Astrocyte (in vitro differentiated cells and primary cell): ENCODE measurements around the gene TLR6.

ENCODE experiments used
- CTCF ChIP-seq: IDR thresholded peaks from 2 replicates; pipeline ENCODE4 v1.5.1; 2011; ENCODE audit warnings: low read depth, mild to moderate bottlenecking, inconsistent platforms, low read length, moderate library complexity; ENCODE audit not compliant: insufficient read depth
- EZH2 ChIP-seq: IDR thresholded peaks from 2 replicates; pipeline ENCODE4 v1.6.1; 2012; ENCODE audit warnings: mild to moderate bottlenecking, low read length, inconsistent platforms; ENCODE audit not compliant: insufficient read depth

GRCh38 chr4:38787693-38788092 lies 68.9 kb downstream of the TLR6 start:
- TF ChIP-seq CTCF: no peak
- TF ChIP-seq EZH2: no peak
